ENCODE data around the gene RASA3.

The RASA3 gene

GRCh38 chr13:113938716-113939115, 193.7 kb downstream of the RASA3 start:
- Histone ChIP-seq H3K4me3 (ENCODE audit: low read length) (no peak overlapping the region), H3K27me3 (ENCODE audit: control insufficient read depth, insufficient read depth, low read length) (no peaks in the 10 kb centered on the region), H3K4me1 (ENCODE audit: control insufficient read depth, low read depth, low read length) (peaks cover 8% of the 10 kb centered on the region), H3K9me3 (ENCODE audit: control insufficient read depth, low read depth, low read length) (no peaks in the 10 kb centered on the region), H3K9ac (ENCODE audit: low read length) (no peak overlapping the region), H3K27ac (ENCODE audit: low read length) (no peak overlapping the region), H3K36me3 (ENCODE audit: control insufficient read depth, low read depth, low read length) (no peaks in the 10 kb centered on the region)

- H3K4me3 ChIP-seq (ENCODE audit: low read length): no peak overlapping the region
- H3K27me3 ChIP-seq (ENCODE audit: control insufficient read depth, insufficient read depth, low read length): no peaks in the 10 kb centered on the region
- H3K4me1 ChIP-seq (ENCODE audit: control insufficient read depth, low read depth, low read length): peaks cover 8% of the 10 kb centered on the region
- H3K36me3 ChIP-seq (ENCODE audit: control insufficient read depth, low read depth, low read length): no peaks in the 10 kb centered on the region
- no peak overlapping the region for H3K9ac ChIP-seq (ENCODE audit: low read length)
- no peaks in the 10 kb centered on the region for H3K9me3 ChIP-seq (ENCODE audit: control insufficient read depth, low read depth, low read length)
- H3K27ac ChIP-seq (ENCODE audit: low read length): no peak overlapping the region
Observed at GRCh38 chr13:113938246-113938645, 194.2 kb downstream of the RASA3 start.

- Histone ChIP-seq H3K36me3 (ENCODE audit: control insufficient read depth, low read depth, low read length) (no peaks in the 10 kb centered on the region), H3K4me1 (ENCODE audit: control insufficient read depth, low read depth, low read length) (peaks cover 8% of the 10 kb centered on the region), H3K4me3 (ENCODE audit: low read length) (no peak overlapping the region), H3K27me3 (ENCODE audit: control insufficient read depth, insufficient read depth, low read length) (no peaks in the 10 kb centered on the region), H3K9ac (ENCODE audit: low read length) (no peak overlapping the region), H3K27ac (ENCODE audit: low read length) (no peak overlapping the region), H3K9me3 (ENCODE audit: control insufficient read depth, low read depth, low read length) (no peaks in the 10 kb centered on the region)
Observed at GRCh38 chr13:113937527-113938180, 194.8 kb downstream of the RASA3 start.

DNA sequence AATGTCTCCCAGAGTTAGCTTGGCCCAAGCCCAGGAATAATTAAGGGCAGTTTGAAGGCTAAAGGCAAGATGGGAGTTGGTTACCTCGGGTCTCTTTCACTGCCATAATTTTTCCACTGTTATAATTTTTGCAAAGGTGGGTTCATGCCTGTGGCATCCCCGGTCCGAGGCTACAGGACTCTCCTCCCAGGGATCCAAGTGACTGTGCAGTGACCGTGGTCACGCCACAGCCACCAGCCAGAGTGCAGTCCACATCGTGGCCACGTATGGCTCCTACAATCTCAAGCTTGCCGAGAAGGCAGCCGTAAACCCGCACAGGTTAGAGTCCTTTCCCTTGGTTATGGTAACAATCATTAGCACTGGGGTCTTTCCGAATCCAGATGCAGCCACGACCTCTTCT, 195.3 kb downstream of the RASA3 start:
- H3K9me3 ChIP-seq (ENCODE audit: control insufficient read depth, low read depth, low read length): no peaks in the 10 kb centered on the region

GRCh38 chr13:113936166-113936965, 196.1 kb downstream of the RASA3 start:
- no peaks in the 10 kb centered on the region for H3K36me3 ChIP-seq (ENCODE audit: control insufficient read depth, low read depth, low read length)
- peaks cover 8% of the 10 kb centered on the region for H3K4me1 ChIP-seq (ENCODE audit: control insufficient read depth, low read depth, low read length)
- H3K27me3 ChIP-seq (ENCODE audit: control insufficient read depth, insufficient read depth, low read length): no peaks in the 10 kb centered on the region
- no peak overlapping the region for H3K9ac ChIP-seq (ENCODE audit: low read length)
- H3K27ac ChIP-seq (ENCODE audit: low read length): no peak overlapping the region
- H3K9me3 ChIP-seq (ENCODE audit: control insufficient read depth, low read depth, low read length): no peaks in the 10 kb centered on the region
- H3K4me3 ChIP-seq (ENCODE audit: low read length): no peak overlapping the region

More for the DNA sequence above, 195.3 kb downstream of the RASA3 start:
- Histone ChIP-seq H3K9ac (ENCODE audit: low read length) (no peak overlapping the region), H3K4me1 (ENCODE audit: control insufficient read depth, low read depth, low read length) (peaks cover 8% of the 10 kb centered on the region), H3K4me3 (ENCODE audit: low read length) (no peak overlapping the region), H3K27me3 (ENCODE audit: control insufficient read depth, insufficient read depth, low read length) (no peaks in the 10 kb centered on the region), H3K27ac (ENCODE audit: low read length) (no peak overlapping the region), H3K36me3 (ENCODE audit: control insufficient read depth, low read depth, low read length) (no peaks in the 10 kb centered on the region)

DNA sequence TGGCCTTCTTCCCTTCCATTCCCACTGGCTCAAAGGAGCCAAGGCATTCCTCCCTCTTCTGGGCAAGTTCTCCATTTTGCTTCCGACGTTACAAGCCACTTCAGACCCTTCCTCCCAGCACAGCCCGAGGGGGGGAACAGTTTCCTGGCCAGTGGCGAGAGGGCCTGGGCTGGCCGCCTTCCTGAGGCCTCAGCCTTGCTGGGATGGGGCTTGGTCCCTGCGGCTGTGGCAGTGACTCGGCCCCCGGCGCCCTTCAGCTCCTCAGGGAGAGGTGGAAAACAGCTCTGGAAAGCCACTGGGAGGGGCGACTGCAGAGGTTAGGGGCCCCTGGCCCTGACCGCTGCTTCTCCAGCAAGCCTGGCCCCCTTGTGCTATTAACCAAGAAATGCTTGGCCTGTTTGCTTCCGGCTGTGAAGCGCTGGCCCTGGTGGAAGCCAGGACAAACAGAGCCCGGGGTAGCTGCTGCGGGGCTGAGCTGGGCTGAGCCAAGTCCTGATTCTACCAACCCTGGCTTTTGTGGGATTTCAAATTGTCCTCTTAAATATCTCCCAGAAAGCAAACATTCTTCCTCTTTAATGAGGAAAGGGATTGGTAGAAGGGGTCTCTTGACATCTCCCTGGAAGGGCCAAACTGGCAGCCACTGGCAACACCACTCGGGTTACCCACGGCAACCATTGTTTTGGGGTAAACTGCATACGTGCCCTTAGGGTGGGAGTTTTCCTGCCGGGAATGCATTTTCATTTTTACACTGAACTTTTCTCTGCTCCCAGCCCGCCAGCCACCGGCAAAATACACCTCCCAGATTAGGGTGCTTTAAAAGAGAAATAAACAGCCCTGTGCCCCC, 197.2 kb downstream of the RASA3 start:
- H3K4me1 ChIP-seq (ENCODE audit: control insufficient read depth, low read depth, low read length): peaks cover 8% of the 10 kb centered on the region
- no peaks in the 10 kb centered on the region for H3K27me3 ChIP-seq (ENCODE audit: control insufficient read depth, insufficient read depth, low read length)
- no peaks in the 10 kb centered on the region for H3K36me3 ChIP-seq (ENCODE audit: control insufficient read depth, low read depth, low read length)
- no peaks in the 10 kb centered on the region for H3K9me3 ChIP-seq (ENCODE audit: control insufficient read depth, low read depth, low read length)
- peak overlapping the region; percentile 2 for H3K9ac ChIP-seq (ENCODE audit: low read length)
- no peak overlapping the region for H3K4me3 ChIP-seq (ENCODE audit: low read length)
- H3K27ac ChIP-seq (ENCODE audit: low read length): no peak overlapping the region

- no peak overlapping the region for H3K9ac ChIP-seq (ENCODE audit: low read length)
Observed at GRCh38 chr13:113934576-113934975, 197.8 kb downstream of the RASA3 start.

GRCh38 chr13:113933901-113934300, 198.5 kb downstream of the RASA3 start:
- Histone ChIP-seq H3K4me1 (ENCODE audit: control insufficient read depth, low read depth, low read length) (peaks cover 8% of the 10 kb centered on the region), H3K27me3 (ENCODE audit: control insufficient read depth, insufficient read depth, low read length) (no peaks in the 10 kb centered on the region), H3K27ac (ENCODE audit: low read length) (no peak overlapping the region), H3K4me3 (ENCODE audit: low read length) (no peak overlapping the region), H3K9me3 (ENCODE audit: control insufficient read depth, low read depth, low read length) (no peaks in the 10 kb centered on the region), H3K9ac (ENCODE audit: low read length) (no peak overlapping the region), H3K36me3 (ENCODE audit: control insufficient read depth, low read depth, low read length) (no peaks in the 10 kb centered on the region)

More at GRCh38 chr13:113934576-113934975, 197.8 kb downstream of the RASA3 start:
- Histone ChIP-seq H3K27ac (ENCODE audit: low read length) (no peak overlapping the region), H3K9me3 (ENCODE audit: control insufficient read depth, low read depth, low read length) (no peaks in the 10 kb centered on the region), H3K4me1 (ENCODE audit: control insufficient read depth, low read depth, low read length) (peaks cover 8% of the 10 kb centered on the region), H3K36me3 (ENCODE audit: control insufficient read depth, low read depth, low read length) (no peaks in the 10 kb centered on the region), H3K4me3 (ENCODE audit: low read length) (no peak overlapping the region), H3K27me3 (ENCODE audit: control insufficient read depth, insufficient read depth, low read length) (no peaks in the 10 kb centered on the region)

GRCh38 chr13:113931841-113932459, 200.5 kb downstream of the RASA3 start:
- no peak overlapping the region for H3K9ac ChIP-seq (ENCODE audit: low read length)
- H3K9me3 ChIP-seq (ENCODE audit: control insufficient read depth, low read depth, low read length): no peaks in the 10 kb centered on the region
- no peaks in the 10 kb centered on the region for H3K36me3 ChIP-seq (ENCODE audit: control insufficient read depth, low read depth, low read length)
- H3K27ac ChIP-seq (ENCODE audit: low read length): no peak overlapping the region
- peaks cover 8% of the 10 kb centered on the region for H3K4me1 ChIP-seq (ENCODE audit: control insufficient read depth, low read depth, low read length)
- H3K27me3 ChIP-seq (ENCODE audit: control insufficient read depth, insufficient read depth, low read length): no peaks in the 10 kb centered on the region
- H3K4me3 ChIP-seq (ENCODE audit: low read length): no peak overlapping the region

- no peaks in the 10 kb centered on the region for H3K27me3 ChIP-seq (ENCODE audit: control insufficient read depth, insufficient read depth, low read length)
- peaks cover 8% of the 10 kb centered on the region for H3K4me1 ChIP-seq (ENCODE audit: control insufficient read depth, low read depth, low read length)
- no peaks in the 10 kb centered on the region for H3K9me3 ChIP-seq (ENCODE audit: control insufficient read depth, low read depth, low read length)
- no peak overlapping the region for H3K27ac ChIP-seq (ENCODE audit: low read length)
- H3K9ac ChIP-seq (ENCODE audit: low read length): no peak overlapping the region
- no peak overlapping the region for H3K4me3 ChIP-seq (ENCODE audit: low read length)
- H3K36me3 ChIP-seq (ENCODE audit: control insufficient read depth, low read depth, low read length): no peaks in the 10 kb centered on the region
Observed at GRCh38 chr13:113930671-113931637, 201.5 kb downstream of the RASA3 start.
